HepG2 (cell line): ENCODE results near the gene TPBGL.

Source experiments
- EP300 ChIP-seq, 3 experiments: sonication (generic) in 1 of 3; formaldehyde crosslinking in 1 of 3; IDR thresholded peaks; 2 replicates each; pipeline versions ENCODE4 v1.5.1 to v1.6.1; 2011 to 2020; ENCODE audit warnings: low read depth in 2 of 3, low read length in 2 of 3, borderline replicate concordance in 1 of 3, improper control_type of control experiment in 1 of 3, mild to moderate bottlenecking in 1 of 3, missing genetic modification reagents in 1 of 3, moderate library complexity in 1 of 3
- ETV6 ChIP-seq: sonication (generic); formaldehyde crosslinking; conservative IDR thresholded peaks from 2 replicates; pipeline ENCODE4 v1.4.0; 2020; ENCODE audit warnings: missing genetic modification reagents
- JDP2 ChIP-seq: sonication (generic); formaldehyde crosslinking; IDR thresholded peaks from 2 replicates; pipeline ENCODE4 v1.8.1; 2022; ENCODE audit warnings: missing genetic modification reagents, borderline replicate concordance
- POLR2A ChIP-seq, 2 experiments: IDR thresholded peaks; 2 replicates each; pipeline ENCODE4 v1.6.1; 2011; ENCODE audit warnings: low read depth in 2 of 2, low read length in 2 of 2, mild to moderate bottlenecking in 1 of 2, moderate library complexity in 1 of 2; ENCODE audit not compliant: insufficient read depth in 1 of 2
- SNRNP70 ChIP-seq: fragments of 200-400 bp; formaldehyde crosslinking; IDR thresholded peaks from 2 replicates; pipeline ENCODE4 v1.6.1; 2017; ENCODE audit warnings: mild to moderate bottlenecking, low read depth, low read length, moderate library complexity
- STAG1 ChIP-seq: sonication (generic); formaldehyde crosslinking; IDR thresholded peaks from 2 replicates; pipeline ENCODE4 v1.4.0; 2020; ENCODE audit warnings: missing genetic modification reagents
- ZNF430 ChIP-seq: sonication (generic); formaldehyde crosslinking; IDR thresholded peaks from 2 replicates; pipeline ENCODE4 v1.9.0; 2021; ENCODE audit warnings: mild to moderate bottlenecking, missing genetic modification reagents
- ZNF496 ChIP-seq: sonication (generic); formaldehyde crosslinking; IDR thresholded peaks from 2 replicates; pipeline ENCODE4 v1.8.1; 2023; ENCODE audit warnings: mild to moderate bottlenecking, moderate library complexity, missing genetic modification reagents; ENCODE audit not compliant: insufficient replicate concordance
- TF ChIP-seq, protein P1 (sequence below): sonication (generic); formaldehyde crosslinking; IDR thresholded peaks from 2 replicates; pipeline ENCODE4 v1.5.0; 2020; ENCODE audit warnings: mild to moderate bottlenecking, missing genetic modification reagents, moderate library complexity
- TF ChIP-seq, protein P2 (sequence below): sonication (generic); formaldehyde crosslinking; IDR thresholded peaks from 2 replicates; pipeline ENCODE4 v1.4.0; 2020; ENCODE audit warnings: mild to moderate bottlenecking, missing genetic modification reagents, borderline replicate concordance
- TF ChIP-seq, protein P3 (sequence below): IDR thresholded peaks from 2 replicates; pipeline ENCODE4 v1.6.1; 2016; ENCODE audit warnings: low read depth, control low read depth
- TF ChIP-seq, protein P4 (sequence below): sonication (generic); formaldehyde crosslinking; IDR thresholded peaks from 2 replicates; pipeline ENCODE4 v1.9.0; 2021; ENCODE audit warnings: missing genetic modification reagents, borderline replicate concordance
- TF ChIP-seq, protein P5 (sequence below): sonication (generic); formaldehyde crosslinking; IDR thresholded peaks from 2 replicates; pipeline ENCODE4 v1.4.0; 2020; ENCODE audit warnings: missing genetic modification reagents

DNA sequence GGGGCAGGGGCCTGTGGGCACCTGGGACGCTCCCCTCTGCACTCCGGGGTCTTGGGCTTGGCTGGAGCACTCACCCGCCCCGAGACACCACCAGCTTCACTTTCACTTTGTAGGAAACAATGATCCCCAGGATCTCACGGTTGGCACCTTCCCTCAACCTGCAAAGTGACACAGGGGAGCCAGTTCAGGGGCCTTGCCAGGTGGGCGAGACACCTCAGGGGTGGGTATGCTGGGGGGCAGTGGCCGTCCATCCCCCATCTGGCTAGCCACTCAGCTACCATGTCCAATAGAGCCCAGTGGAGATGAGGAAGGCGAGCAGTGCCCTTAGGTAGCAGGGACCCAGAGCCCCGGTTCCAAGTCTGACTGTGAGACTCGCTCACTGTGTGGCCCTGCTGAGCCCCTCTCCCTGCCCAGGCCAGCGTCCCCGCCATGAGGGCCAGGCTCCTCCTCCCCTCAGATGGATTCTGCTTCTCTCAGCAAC lies 32.3 kb downstream of the TPBGL start:
- TF ChIP-seq, protein P1, sequence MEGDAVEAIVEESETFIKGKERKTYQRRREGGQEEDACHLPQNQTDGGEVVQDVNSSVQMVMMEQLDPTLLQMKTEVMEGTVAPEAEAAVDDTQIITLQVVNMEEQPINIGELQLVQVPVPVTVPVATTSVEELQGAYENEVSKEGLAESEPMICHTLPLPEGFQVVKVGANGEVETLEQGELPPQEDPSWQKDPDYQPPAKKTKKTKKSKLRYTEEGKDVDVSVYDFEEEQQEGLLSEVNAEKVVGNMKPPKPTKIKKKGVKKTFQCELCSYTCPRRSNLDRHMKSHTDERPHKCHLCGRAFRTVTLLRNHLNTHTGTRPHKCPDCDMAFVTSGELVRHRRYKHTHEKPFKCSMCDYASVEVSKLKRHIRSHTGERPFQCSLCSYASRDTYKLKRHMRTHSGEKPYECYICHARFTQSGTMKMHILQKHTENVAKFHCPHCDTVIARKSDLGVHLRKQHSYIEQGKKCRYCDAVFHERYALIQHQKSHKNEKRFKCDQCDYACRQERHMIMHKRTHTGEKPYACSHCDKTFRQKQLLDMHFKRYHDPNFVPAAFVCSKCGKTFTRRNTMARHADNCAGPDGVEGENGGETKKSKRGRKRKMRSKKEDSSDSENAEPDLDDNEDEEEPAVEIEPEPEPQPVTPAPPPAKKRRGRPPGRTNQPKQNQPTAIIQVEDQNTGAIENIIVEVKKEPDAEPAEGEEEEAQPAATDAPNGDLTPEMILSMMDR: no peak
- TF ChIP-seq ZNF430 (CRISPR knock-in tag): no peak
- TF ChIP-seq, protein P2, sequence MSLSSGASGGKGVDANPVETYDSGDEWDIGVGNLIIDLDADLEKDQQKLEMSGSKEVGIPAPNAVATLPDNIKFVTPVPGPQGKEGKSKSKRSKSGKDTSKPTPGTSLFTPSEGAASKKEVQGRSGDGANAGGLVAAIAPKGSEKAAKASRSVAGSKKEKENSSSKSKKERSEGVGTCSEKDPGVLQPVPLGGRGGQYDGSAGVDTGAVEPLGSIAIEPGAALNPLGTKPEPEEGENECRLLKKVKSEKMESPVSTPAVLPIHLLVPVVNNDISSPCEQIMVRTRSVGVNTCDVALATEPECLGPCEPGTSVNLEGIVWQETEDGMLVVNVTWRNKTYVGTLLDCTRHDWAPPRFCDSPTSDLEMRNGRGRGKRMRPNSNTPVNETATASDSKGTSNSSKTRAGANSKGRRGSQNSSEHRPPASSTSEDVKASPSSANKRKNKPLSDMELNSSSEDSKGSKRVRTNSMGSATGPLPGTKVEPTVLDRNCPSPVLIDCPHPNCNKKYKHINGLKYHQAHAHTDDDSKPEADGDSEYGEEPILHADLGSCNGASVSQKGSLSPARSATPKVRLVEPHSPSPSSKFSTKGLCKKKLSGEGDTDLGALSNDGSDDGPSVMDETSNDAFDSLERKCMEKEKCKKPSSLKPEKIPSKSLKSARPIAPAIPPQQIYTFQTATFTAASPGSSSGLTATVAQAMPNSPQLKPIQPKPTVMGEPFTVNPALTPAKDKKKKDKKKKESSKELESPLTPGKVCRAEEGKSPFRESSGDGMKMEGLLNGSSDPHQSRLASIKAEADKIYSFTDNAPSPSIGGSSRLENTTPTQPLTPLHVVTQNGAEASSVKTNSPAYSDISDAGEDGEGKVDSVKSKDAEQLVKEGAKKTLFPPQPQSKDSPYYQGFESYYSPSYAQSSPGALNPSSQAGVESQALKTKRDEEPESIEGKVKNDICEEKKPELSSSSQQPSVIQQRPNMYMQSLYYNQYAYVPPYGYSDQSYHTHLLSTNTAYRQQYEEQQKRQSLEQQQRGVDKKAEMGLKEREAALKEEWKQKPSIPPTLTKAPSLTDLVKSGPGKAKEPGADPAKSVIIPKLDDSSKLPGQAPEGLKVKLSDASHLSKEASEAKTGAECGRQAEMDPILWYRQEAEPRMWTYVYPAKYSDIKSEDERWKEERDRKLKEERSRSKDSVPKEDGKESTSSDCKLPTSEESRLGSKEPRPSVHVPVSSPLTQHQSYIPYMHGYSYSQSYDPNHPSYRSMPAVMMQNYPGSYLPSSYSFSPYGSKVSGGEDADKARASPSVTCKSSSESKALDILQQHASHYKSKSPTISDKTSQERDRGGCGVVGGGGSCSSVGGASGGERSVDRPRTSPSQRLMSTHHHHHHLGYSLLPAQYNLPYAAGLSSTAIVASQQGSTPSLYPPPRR (CRISPR knock-in tag): no peak
- no peak for TF ChIP-seq SNRNP70
- TF ChIP-seq ETV6 (CRISPR knock-in tag): no peak
- TF ChIP-seq, protein P3, sequence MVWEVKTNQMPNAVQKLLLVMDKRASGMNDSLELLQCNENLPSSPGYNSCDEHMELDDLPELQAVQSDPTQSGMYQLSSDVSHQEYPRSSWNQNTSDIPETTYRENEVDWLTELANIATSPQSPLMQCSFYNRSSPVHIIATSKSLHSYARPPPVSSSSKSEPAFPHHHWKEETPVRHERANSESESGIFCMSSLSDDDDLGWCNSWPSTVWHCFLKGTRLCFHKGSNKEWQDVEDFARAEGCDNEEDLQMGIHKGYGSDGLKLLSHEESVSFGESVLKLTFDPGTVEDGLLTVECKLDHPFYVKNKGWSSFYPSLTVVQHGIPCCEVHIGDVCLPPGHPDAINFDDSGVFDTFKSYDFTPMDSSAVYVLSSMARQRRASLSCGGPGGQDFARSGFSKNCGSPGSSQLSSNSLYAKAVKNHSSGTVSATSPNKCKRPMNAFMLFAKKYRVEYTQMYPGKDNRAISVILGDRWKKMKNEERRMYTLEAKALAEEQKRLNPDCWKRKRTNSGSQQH (CRISPR knock-in tag): no peak
- TF ChIP-seq JDP2 (CRISPR knock-in tag): no peak
- no peak for TF ChIP-seq STAG1
- no peak for TF ChIP-seq ZNF496
- TF ChIP-seq POLR2A (IDR thresholded peaks at IDR 0.05; ENCODE audit: insufficient read depth in 1 of 2, low read depth in 2 of 2, low read length in 2 of 2): no peak
- TF ChIP-seq, protein P4, sequence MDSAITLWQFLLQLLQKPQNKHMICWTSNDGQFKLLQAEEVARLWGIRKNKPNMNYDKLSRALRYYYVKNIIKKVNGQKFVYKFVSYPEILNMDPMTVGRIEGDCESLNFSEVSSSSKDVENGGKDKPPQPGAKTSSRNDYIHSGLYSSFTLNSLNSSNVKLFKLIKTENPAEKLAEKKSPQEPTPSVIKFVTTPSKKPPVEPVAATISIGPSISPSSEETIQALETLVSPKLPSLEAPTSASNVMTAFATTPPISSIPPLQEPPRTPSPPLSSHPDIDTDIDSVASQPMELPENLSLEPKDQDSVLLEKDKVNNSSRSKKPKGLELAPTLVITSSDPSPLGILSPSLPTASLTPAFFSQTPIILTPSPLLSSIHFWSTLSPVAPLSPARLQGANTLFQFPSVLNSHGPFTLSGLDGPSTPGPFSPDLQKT (CRISPR knock-in tag): no peak
- TF ChIP-seq EP300 (IDR thresholded peaks at IDR 0.05; ENCODE audit: low read depth in 2 of 2, low read length in 2 of 2): no peak
- no peak for TF ChIP-seq EP300 (CRISPR knock-in tag; IDR thresholded peaks at IDR 0.05; ENCODE audit: borderline replicate concordance)
- TF ChIP-seq, protein P5, sequence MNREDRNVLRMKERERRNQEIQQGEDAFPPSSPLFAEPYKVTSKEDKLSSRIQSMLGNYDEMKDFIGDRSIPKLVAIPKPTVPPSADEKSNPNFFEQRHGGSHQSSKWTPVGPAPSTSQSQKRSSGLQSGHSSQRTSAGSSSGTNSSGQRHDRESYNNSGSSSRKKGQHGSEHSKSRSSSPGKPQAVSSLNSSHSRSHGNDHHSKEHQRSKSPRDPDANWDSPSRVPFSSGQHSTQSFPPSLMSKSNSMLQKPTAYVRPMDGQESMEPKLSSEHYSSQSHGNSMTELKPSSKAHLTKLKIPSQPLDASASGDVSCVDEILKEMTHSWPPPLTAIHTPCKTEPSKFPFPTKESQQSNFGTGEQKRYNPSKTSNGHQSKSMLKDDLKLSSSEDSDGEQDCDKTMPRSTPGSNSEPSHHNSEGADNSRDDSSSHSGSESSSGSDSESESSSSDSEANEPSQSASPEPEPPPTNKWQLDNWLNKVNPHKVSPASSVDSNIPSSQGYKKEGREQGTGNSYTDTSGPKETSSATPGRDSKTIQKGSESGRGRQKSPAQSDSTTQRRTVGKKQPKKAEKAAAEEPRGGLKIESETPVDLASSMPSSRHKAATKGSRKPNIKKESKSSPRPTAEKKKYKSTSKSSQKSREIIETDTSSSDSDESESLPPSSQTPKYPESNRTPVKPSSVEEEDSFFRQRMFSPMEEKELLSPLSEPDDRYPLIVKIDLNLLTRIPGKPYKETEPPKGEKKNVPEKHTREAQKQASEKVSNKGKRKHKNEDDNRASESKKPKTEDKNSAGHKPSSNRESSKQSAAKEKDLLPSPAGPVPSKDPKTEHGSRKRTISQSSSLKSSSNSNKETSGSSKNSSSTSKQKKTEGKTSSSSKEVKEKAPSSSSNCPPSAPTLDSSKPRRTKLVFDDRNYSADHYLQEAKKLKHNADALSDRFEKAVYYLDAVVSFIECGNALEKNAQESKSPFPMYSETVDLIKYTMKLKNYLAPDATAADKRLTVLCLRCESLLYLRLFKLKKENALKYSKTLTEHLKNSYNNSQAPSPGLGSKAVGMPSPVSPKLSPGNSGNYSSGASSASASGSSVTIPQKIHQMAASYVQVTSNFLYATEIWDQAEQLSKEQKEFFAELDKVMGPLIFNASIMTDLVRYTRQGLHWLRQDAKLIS (CRISPR knock-in tag): no peak
